Stimulated activated CD4-positive, alpha-beta T cell treated with anti-CD3 and anti-CD28 coated beads, Interleukin-4, amount 100 ng/mL, for 1 hour (primary cell): ENCODE results near the gene LENG1.
"Not testable (repeated sequence)": the region's sequence is repeated elsewhere in the genome, so short reads cannot be mapped to it uniquely, and the experiment has no call there.

Experiments used
- DNase-seq: peaks from one replicate; pipeline ENCODE4 v3.0.0-alpha.2; 2020

Gene LENG1

DNA sequence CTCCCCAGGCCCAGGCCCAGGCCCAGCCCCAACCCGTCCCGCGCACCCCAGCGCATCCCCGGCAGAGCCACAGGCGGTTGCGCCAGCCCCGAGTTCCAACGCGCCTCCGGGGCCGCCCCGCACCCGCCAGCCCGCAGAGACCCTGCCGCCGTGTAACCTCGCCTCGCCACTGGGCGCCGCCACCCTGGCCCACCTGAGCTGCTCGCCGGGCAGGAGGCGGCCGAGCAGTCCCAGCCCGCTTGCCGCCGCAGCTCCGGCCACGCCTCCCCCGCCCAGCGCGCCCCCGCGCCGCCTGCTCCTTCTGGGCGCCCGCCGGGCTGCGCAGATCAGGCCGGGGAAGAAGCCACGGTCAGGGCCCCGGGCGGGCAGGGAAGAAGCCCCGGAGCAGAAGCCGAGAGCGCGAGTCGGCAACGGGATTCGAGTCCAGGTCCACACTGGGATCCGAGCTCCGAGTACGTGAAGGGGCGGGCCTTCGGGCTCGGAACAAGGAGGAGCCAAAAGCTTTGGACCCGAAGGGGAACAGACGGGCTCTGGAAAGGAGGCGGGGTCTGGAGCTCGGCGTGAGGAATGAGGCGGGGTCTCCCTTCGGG, 29.7 kb upstream of the LENG1 start, which contains the start of gene MBOAT7:
MBOAT7 (minus strand) TSS at position 436 of the 590 bp plus-strand sequence. CDS start 1,072 bp downstream, outside the sequence.
- DNase-seq: no peak

DNA sequence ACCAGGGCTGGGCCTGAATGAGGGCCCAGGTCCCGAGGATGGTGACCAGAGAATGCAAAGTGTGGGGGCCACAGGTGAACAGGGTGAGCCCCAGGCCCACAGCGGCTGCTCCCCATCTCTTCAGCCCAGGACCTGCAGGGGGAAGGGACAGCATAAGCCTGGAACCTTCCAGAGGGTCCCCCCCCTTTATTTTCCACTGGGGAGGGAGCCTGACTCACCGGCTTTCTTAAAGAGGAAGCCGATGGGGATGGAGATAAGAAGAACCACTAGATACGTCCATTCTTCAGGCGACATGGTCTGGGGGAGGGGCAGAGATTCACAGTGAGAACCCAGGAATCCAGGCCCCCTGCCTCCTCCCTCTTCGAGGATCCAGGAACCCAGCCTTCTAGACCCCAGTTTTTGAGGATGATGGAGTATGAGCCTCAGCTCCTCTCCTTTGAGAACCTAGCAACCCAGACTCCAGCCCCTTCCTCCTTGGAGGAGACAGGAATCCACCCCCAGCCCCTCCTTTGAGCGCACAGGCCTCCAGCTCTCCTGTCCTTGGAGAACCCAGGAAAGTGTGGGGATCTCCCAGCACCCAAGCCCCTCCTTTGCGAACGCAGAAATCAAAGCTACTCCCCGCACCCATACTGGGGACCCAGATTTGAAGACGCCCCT, 28.8 kb upstream of the LENG1 start:
- DNase-seq: peak; percentile 38

DNA sequence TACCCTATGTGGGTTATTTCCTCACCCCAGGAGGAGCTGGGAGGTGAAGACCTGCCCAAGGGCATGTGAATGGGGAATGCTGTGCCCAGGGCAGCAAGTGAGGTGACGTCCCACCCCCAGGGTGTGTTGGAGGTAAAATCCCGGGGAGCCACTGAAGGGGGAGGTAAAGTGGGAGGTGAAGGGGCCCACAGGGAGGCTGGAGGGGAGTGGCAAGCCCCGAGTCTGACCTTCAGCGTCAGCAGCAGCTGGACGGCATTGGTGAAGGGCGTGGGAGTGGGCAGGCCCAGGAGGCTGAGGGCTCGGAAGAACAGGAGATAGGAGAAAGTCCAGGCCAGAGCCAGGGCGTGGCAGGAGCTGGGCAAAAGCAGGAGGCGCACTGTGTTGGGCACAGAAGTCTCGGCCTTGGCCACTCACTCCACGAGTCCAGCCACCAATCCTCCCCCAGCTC, 27.4 kb upstream of the LENG1 start:
- DNase-seq: no peak

GRCh38 chr19:54186351-54186750, 26.8 kb upstream of the LENG1 start:
- no peak for DNase-seq

DNA sequence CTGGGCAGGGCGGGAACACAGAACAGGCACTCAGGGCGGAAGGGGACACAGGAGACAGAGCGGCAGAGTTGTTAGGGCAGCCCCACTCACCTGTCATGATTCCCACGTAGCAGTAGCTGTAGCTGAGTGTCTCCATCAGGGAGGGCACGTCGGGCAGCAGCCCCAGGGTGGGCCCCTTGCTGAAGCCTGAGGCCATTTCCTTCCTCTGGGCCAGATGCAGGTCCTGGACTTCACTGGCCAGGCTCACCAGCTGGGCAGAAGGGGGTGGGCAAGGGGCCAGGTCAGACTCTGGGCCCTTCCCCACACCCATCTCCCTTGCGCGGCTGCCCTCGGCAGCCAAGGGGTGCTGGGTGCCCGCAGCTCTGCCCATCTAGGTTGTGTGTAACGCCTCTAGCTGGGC, 23.9 kb upstream of the LENG1 start:
- DNase-seq: no peak

GRCh38 chr19:54181894-54182293, 22.4 kb upstream of the LENG1 start:
- DNase-seq: not testable (repeated sequence)

- DNase-seq: no peak
Observed at GRCh38 chr19:54180691-54181091, 21.2 kb upstream of the LENG1 start.

GRCh38 chr19:54179921-54180461, 20.5 kb upstream of the LENG1 start:
- no peak for DNase-seq

- DNase-seq: no peak
Observed at GRCh38 chr19:54179262-54179852, 19.8 kb upstream of the LENG1 start.

GRCh38 chr19:54178581-54179261, 19.2 kb upstream of the LENG1 start:
- peak; percentile 34 for DNase-seq

- no peak for DNase-seq
Observed at GRCh38 chr19:54173951-54174834, 14.7 kb upstream of the LENG1 start.

DNA sequence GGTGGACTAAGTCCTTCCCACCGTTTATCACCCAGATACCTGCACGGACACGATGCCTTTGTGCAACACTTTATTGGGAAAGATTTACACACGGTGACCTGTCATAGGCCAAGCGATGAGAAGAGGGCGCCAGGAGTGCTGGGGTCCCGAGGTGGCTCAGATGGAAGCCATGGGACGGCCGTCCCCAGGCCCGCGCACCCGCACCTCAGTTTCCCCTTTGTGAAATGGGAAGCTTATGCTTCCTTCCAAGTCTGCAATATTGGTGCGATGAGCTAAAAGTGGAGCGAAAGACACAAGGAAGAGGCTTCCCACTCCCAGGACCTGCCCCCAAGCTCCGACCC, 13.8 kb upstream of the LENG1 start:
- no peak for DNase-seq

GRCh38 chr19:54172471-54173358, 13.2 kb upstream of the LENG1 start, which contains the start of gene TMC4:
TMC4 (minus strand) TSS chr19:54173160; CDS start chr19:54173117, 43 bp downstream.
- DNase-seq: no peak

DNA sequence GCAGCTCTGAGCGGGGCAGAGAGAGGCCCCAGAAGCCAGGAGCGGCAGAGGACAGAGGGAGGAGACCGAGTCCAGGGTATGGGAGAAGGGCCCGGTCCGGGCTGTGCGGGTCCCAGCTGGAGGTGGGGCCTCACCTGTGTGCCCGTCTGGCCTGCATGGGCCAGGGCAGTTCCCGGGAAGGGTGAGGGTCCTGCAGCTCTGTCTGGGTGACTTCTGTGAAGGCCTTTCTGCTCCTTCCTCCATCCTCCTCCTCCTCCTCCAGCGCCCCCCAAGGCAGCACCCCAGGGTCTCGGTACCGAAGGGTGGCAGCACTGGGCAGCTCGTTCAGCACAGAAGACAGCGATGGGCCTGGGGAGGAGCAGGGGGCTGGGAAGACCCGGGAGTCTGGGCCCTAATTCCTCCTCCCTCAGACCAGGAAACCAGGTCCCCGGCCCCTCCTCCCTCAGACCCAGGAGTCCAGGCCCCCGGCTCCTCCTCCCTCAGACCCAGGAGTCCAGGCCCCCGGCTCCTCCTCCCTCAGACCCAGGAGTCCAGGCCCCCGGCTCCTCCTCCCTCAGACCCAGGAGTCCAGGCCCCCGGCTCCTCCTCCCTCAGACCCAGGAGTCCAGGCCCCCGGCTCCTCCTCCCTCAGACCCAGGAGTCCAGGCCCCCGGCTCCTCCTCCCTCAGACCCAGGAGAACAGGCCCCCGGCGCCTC, 12.4 kb upstream of the LENG1 start:
- DNase-seq: not testable (repeated sequence)

- no peak for DNase-seq
Observed at GRCh38 chr19:54169149-54169740, 9.7 kb upstream of the LENG1 start.

DNA sequence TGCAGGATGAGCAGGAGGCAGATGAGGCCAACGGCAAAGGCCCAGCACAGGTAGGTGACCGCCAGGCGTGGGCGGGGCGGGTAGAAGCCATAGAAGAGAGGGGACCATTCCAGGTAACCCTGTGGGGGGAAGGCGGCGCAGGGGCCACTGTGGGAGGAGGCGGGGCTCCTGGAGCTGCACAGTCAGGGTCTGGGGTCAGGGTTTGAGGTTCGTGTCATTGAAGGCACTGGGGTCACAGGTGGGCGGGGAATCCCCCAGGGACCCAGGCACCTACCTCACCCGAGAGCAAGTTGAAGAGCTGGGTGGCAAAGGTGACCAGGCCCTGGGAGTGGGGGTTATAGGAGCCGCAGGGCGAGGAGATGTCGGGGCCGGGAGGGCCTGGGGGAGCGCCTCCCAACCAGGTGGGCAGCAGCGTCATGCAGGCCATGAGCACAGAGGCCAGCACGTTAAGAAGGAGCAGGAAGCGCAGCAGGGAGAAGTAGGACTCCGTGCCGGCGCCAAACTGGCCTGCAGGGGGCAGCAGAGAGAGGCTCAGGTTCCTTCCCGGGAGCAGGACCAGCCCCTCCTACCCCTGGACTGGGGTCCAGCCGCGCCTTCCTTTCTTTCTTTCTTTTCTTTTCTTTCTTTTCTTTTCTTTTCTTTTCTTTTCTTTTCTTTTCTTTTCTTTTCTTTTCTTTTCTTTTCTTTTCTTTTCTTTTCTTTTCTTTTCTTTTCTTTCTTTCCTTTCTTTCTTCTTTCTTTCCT, 8.8 kb upstream of the LENG1 start:
- peak; percentile 93 for DNase-seq

- no peak for DNase-seq
Observed at GRCh38 chr19:54165222-54165621, 5.7 kb upstream of the LENG1 start.

DNA sequence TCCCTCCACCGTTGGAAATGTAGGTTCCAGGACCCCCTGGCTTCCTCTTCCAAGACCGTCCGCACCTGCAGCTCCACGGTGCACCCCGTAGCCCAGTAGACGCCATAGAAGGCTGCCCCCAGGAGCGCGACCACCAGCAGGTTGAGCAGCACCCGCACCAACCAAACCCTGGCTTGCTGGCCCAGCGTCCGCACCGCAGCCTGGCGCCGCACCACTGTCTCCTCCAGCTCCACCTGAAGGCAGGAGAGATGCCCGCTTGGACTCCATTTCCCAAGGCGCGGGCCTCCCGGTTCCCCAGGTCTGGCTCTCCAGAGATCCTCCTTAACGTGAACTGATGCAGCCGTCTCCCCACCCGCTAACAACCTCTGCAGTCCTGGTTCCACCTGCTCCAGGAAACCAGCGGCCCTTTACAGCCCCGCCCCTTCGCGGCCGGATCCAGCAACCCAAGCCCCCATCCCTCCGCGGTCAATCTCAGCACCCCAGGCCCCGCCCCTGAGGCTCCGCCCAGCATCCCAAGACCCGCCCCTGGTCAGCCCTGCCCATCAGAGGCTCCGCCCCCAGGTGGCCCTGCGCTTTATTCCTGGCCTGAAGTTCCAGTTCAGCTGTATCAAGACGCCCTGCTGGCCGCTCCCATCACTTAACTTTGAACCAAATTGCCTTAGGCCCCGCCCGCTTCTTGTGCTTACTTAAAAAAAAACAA, 5.0 kb upstream of the LENG1 start:
- peak; percentile 54 for DNase-seq

GRCh38 chr19:54162884-54163283, 3.4 kb upstream of the LENG1 start:
- no peak for DNase-seq
